ENCODE results near the gene NME4. TPM values are rescaled to one million over a fixed set of nuclear protein-coding genes. Genes with fewer than 3 reads are reported as not detected.

The NME4 gene
- total and polyA plus RNA-seq, 2 donors: 34.4 to 57.1 TPM

GRCh38 chr16:353404-354290 lies 43.4 kb upstream of the NME4 start:
- Histone ChIP-seq H3K27ac (ENCODE audit: low read depth in 1 of 2, low read length in 1 of 2) (peak overlapping the region in 1 of 2 donors; percentile 8), H3K27me3 (ENCODE audit: control insufficient read depth in 2 of 2, insufficient read depth in 1 of 2, low read length in 1 of 2) (no peaks in the 10 kb centered on the region), H3K4me1 (ENCODE audit: control insufficient read depth in 2 of 2, insufficient read depth in 2 of 2, low read length in 2 of 2) (peaks cover 8 to 32% of the 10 kb centered on the region in 2 donors), H3K36me3 (ENCODE audit: control insufficient read depth in 2 of 2, insufficient read depth in 2 of 2, low read length in 1 of 2) (peaks cover 0 to 3% of the 10 kb centered on the region in 2 donors), H3K9me3 (ENCODE audit: control insufficient read depth in 2 of 2, insufficient read depth in 1 of 2, low read length in 1 of 2) (peaks cover 0 to 3% of the 10 kb centered on the region in 2 donors), H3K4me3 (ENCODE audit: low read length in 2 of 2) (peak overlapping the region; percentile 30 to 84)
- WGBS: 84% methylated on average over 25 of the region's 25 CpGs
- no peak for DNase-seq (ENCODE audit: low read depth in 6 of 9, low spot score in 9 of 9)

GRCh38 chr16:354291-354881 lies 42.6 kb upstream of the NME4 start:
- Histone ChIP-seq H3K27ac (ENCODE audit: low read depth in 1 of 2, low read length in 1 of 2) (peak overlapping the region in 1 of 2 donors; percentile 42), H3K27me3 (ENCODE audit: control insufficient read depth in 2 of 2, insufficient read depth in 1 of 2, low read length in 1 of 2) (no peaks in the 10 kb centered on the region), H3K36me3 (ENCODE audit: control insufficient read depth in 2 of 2, insufficient read depth in 2 of 2, low read length in 1 of 2) (peaks cover 0 to under 1% of the 10 kb centered on the region in 2 donors), H3K4me3 (ENCODE audit: low read length in 2 of 2) (no peak overlapping the region), H3K9me3 (ENCODE audit: control insufficient read depth in 2 of 2, insufficient read depth in 1 of 2, low read length in 1 of 2) (peaks cover 0 to 3% of the 10 kb centered on the region in 2 donors), H3K4me1 (ENCODE audit: control insufficient read depth in 2 of 2, insufficient read depth in 2 of 2, low read length in 2 of 2) (peaks cover 8 to 32% of the 10 kb centered on the region in 2 donors)
- DNase-seq (ENCODE audit: low read depth in 6 of 9, low spot score in 9 of 9): no peak
- 91% methylated on average over 12 of the region's 12 CpGs for WGBS

- Histone ChIP-seq H3K9me3 (ENCODE audit: control insufficient read depth in 2 of 2, insufficient read depth in 1 of 2, low read length in 1 of 2) (peaks cover 0 to 3% of the 10 kb centered on the region in 2 donors), H3K27ac (ENCODE audit: low read depth in 1 of 2, low read length in 1 of 2) (peak overlapping the region in 1 of 2 donors; percentile 42), H3K27me3 (ENCODE audit: control insufficient read depth in 2 of 2, insufficient read depth in 1 of 2, low read length in 1 of 2) (no peaks in the 10 kb centered on the region), H3K4me1 (ENCODE audit: control insufficient read depth in 2 of 2, insufficient read depth in 2 of 2, low read length in 2 of 2) (peaks cover 8 to 32% of the 10 kb centered on the region in 2 donors), H3K4me3 (ENCODE audit: low read length in 2 of 2) (no peak overlapping the region), H3K36me3 (ENCODE audit: control insufficient read depth in 2 of 2, insufficient read depth in 2 of 2, low read length in 1 of 2) (no peaks in the 10 kb centered on the region)
- 58% methylated on average over 10 of the region's 10 CpGs for WGBS
- DNase-seq (ENCODE audit: low read depth in 6 of 9, low spot score in 9 of 9): no peak
These were observed 42.0 kb upstream of the NME4 start for GRCh38 chr16:354971-355461.

GRCh38 chr16:356741-357140 lies 40.3 kb upstream of the NME4 start:
- WGBS: 91% methylated on average over 12 of the region's 12 CpGs
- H3K36me3 ChIP-seq (ENCODE audit: control insufficient read depth in 2 of 2, insufficient read depth in 2 of 2, low read length in 1 of 2): no peaks in the 10 kb centered on the region
- no peak overlapping the region for H3K27ac ChIP-seq (ENCODE audit: low read depth in 1 of 2, low read length in 1 of 2)
- no peak for DNase-seq (ENCODE audit: low read depth in 6 of 9, low spot score in 9 of 9)
- peaks cover 0 to 3% of the 10 kb centered on the region in 2 donors for H3K9me3 ChIP-seq (ENCODE audit: control insufficient read depth in 2 of 2, insufficient read depth in 1 of 2, low read length in 1 of 2)
- peaks cover 3 to 22% of the 10 kb centered on the region in 2 donors for H3K4me1 ChIP-seq (ENCODE audit: control insufficient read depth in 2 of 2, insufficient read depth in 2 of 2, low read length in 2 of 2)
- H3K27me3 ChIP-seq (ENCODE audit: control insufficient read depth in 2 of 2, insufficient read depth in 1 of 2, low read length in 1 of 2): peaks cover 0 to 1% of the 10 kb centered on the region in 2 donors
- H3K4me3 ChIP-seq (ENCODE audit: low read length in 2 of 2): no peak overlapping the region

- no peak for DNase-seq (ENCODE audit: low read depth in 6 of 9, low spot score in 9 of 9)
- H3K4me1 ChIP-seq (ENCODE audit: control insufficient read depth in 2 of 2, insufficient read depth in 2 of 2, low read length in 2 of 2): peaks cover 0 to 15% of the 10 kb centered on the region in 2 donors
- peaks cover 0 to 20% of the 10 kb centered on the region in 2 donors for H3K27me3 ChIP-seq (ENCODE audit: control insufficient read depth in 2 of 2, insufficient read depth in 1 of 2, low read length in 1 of 2)
- no peak overlapping the region for H3K4me3 ChIP-seq (ENCODE audit: low read length in 2 of 2)
- 91% methylated on average over 19 of the region's 19 CpGs for WGBS
- no peaks in the 10 kb centered on the region for H3K36me3 ChIP-seq (ENCODE audit: control insufficient read depth in 2 of 2, insufficient read depth in 2 of 2, low read length in 1 of 2)
- H3K27ac ChIP-seq (ENCODE audit: low read depth in 1 of 2, low read length in 1 of 2): no peak overlapping the region
- peaks cover 0 to 3% of the 10 kb centered on the region in 2 donors for H3K9me3 ChIP-seq (ENCODE audit: control insufficient read depth in 2 of 2, insufficient read depth in 1 of 2, low read length in 1 of 2)
These were observed 37.8 kb upstream of the NME4 start for GRCh38 chr16:359067-359763.

GRCh38 chr16:359871-360697 lies 36.9 kb upstream of the NME4 start:
- H3K4me1 ChIP-seq (ENCODE audit: control insufficient read depth in 2 of 2, insufficient read depth in 2 of 2, low read length in 2 of 2): peaks cover 0 to 7% of the 10 kb centered on the region in 2 donors
- 94% methylated on average over 47 of the region's 47 CpGs for WGBS
- H3K9me3 ChIP-seq (ENCODE audit: control insufficient read depth in 2 of 2, insufficient read depth in 1 of 2, low read length in 1 of 2): peaks cover 0 to 2% of the 10 kb centered on the region in 2 donors
- H3K27ac ChIP-seq (ENCODE audit: low read depth in 1 of 2, low read length in 1 of 2): no peak overlapping the region
- H3K36me3 ChIP-seq (ENCODE audit: control insufficient read depth in 2 of 2, insufficient read depth in 2 of 2, low read length in 1 of 2): no peaks in the 10 kb centered on the region
- H3K27me3 ChIP-seq (ENCODE audit: control insufficient read depth in 2 of 2, insufficient read depth in 1 of 2, low read length in 1 of 2): peaks cover 0 to 27% of the 10 kb centered on the region in 2 donors
- DNase-seq (ENCODE audit: low read depth in 6 of 9, low spot score in 9 of 9): no peak
- no peak overlapping the region for H3K4me3 ChIP-seq (ENCODE audit: low read length in 2 of 2)

GRCh38 chr16:360698-361336 lies 36.2 kb upstream of the NME4 start:
- WGBS: 96% methylated on average over 47 of the region's 47 CpGs
- H3K27ac ChIP-seq (ENCODE audit: low read depth in 1 of 2, low read length in 1 of 2): no peak overlapping the region
- H3K36me3 ChIP-seq (ENCODE audit: control insufficient read depth in 2 of 2, insufficient read depth in 2 of 2, low read length in 1 of 2): no peaks in the 10 kb centered on the region
- peaks cover 0 to 2% of the 10 kb centered on the region in 2 donors for H3K4me1 ChIP-seq (ENCODE audit: control insufficient read depth in 2 of 2, insufficient read depth in 2 of 2, low read length in 2 of 2)
- H3K27me3 ChIP-seq (ENCODE audit: control insufficient read depth in 2 of 2, insufficient read depth in 1 of 2, low read length in 1 of 2): peaks cover 0 to 27% of the 10 kb centered on the region in 2 donors
- no peaks in the 10 kb centered on the region for H3K9me3 ChIP-seq (ENCODE audit: control insufficient read depth in 2 of 2, insufficient read depth in 1 of 2, low read length in 1 of 2)
- DNase-seq (ENCODE audit: low read depth in 6 of 9, low spot score in 9 of 9): no peak
- H3K4me3 ChIP-seq (ENCODE audit: low read length in 2 of 2): no peak overlapping the region

- H3K4me1 ChIP-seq (ENCODE audit: control insufficient read depth in 2 of 2, insufficient read depth in 2 of 2, low read length in 2 of 2): peaks cover 0 to 2% of the 10 kb centered on the region in 2 donors
- no peak overlapping the region for H3K4me3 ChIP-seq (ENCODE audit: low read length in 2 of 2)
- H3K27me3 ChIP-seq (ENCODE audit: control insufficient read depth in 2 of 2, insufficient read depth in 1 of 2, low read length in 1 of 2): peaks cover 0 to 27% of the 10 kb centered on the region in 2 donors
- 96% methylated on average over 30 of the region's 30 CpGs for whole genome bisulfite sequencing
- no peaks in the 10 kb centered on the region for H3K9me3 ChIP-seq (ENCODE audit: control insufficient read depth in 2 of 2, insufficient read depth in 1 of 2, low read length in 1 of 2)
- H3K36me3 ChIP-seq (ENCODE audit: control insufficient read depth in 2 of 2, insufficient read depth in 2 of 2, low read length in 1 of 2): peaks cover 2% of the 10 kb centered on the region in 2 donors
- no peak for DNase-seq (ENCODE audit: low read depth in 6 of 9, low spot score in 9 of 9)
- no peak overlapping the region for H3K27ac ChIP-seq (ENCODE audit: low read depth in 1 of 2, low read length in 1 of 2)
These were observed 35.6 kb upstream of the NME4 start for GRCh38 chr16:361341-361871.

Measured in thymus (tissue), 11 donors.